Measurements from ENCODE around the gene NOL7. TPM values are rescaled to one million over a fixed set of nuclear protein-coding genes. Genes with fewer than 3 reads are reported as not detected.
A peak's percentile ranks its signal among the peaks of the same experiment; 100 is the strongest.

Gene NOL7
- total RNA-seq, 1 donor from 2014 or later = 49.1 TPM

DNA sequence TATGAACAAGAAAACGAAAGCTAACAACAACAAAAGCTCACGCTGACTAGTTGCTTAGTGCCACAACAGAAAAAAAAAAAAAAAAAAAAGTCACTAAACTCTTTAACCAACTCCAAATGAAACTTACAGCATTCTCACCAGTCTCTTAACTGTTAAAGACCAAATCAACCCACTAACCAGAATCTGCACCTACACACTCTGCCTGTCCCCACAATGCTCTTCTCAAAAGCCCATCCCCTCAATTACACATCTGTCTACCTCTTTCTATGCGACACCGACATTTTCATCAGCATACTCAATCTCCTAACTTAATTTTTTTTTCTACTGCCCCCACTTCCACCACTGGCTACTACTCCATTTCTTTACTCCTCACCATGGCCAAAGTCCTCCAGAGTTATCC, 34.3 kb downstream of the NOL7 start:
- Mint-ChIP-seq H3K4me1 (ENCODE audit: low read depth) (peaks cover 24% of the 10 kb centered on the region), H3K4me3 (ENCODE audit: unreplicated experiment) (no peak overlapping the region), H3K27me3 (ENCODE audit: low read depth) (no peaks in the 10 kb centered on the region), H3K9me3 (ENCODE audit: low read depth) (no peaks in the 10 kb centered on the region), H3K27ac (ENCODE audit: unreplicated experiment) (peak overlapping the region; percentile 3), H3K36me3 (ENCODE audit: low read depth) (peaks cover 18% of the 10 kb centered on the region)
- TF ChIP-seq, protein P1, sequence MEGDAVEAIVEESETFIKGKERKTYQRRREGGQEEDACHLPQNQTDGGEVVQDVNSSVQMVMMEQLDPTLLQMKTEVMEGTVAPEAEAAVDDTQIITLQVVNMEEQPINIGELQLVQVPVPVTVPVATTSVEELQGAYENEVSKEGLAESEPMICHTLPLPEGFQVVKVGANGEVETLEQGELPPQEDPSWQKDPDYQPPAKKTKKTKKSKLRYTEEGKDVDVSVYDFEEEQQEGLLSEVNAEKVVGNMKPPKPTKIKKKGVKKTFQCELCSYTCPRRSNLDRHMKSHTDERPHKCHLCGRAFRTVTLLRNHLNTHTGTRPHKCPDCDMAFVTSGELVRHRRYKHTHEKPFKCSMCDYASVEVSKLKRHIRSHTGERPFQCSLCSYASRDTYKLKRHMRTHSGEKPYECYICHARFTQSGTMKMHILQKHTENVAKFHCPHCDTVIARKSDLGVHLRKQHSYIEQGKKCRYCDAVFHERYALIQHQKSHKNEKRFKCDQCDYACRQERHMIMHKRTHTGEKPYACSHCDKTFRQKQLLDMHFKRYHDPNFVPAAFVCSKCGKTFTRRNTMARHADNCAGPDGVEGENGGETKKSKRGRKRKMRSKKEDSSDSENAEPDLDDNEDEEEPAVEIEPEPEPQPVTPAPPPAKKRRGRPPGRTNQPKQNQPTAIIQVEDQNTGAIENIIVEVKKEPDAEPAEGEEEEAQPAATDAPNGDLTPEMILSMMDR (IDR thresholded peaks at IDR 0.05) = no peak
- DNase-seq (ENCODE audit: low spot score) = no peak

- no peaks in the 10 kb centered on the region for H3K27me3 Mint-ChIP-seq (ENCODE audit: low read depth)
- H3K36me3 Mint-ChIP-seq (ENCODE audit: low read depth) = peaks cover 17% of the 10 kb centered on the region
- TF ChIP-seq, protein P1 (IDR thresholded peaks at IDR 0.05) = no peak
- H3K4me1 Mint-ChIP-seq (ENCODE audit: low read depth) = peaks cover 16% of the 10 kb centered on the region
- H3K9me3 Mint-ChIP-seq (ENCODE audit: low read depth) = no peaks in the 10 kb centered on the region
- H3K4me3 Mint-ChIP-seq (ENCODE audit: unreplicated experiment) = no peak overlapping the region
- DNase-seq (ENCODE audit: low spot score) = no peak
- no peak overlapping the region for H3K27ac Mint-ChIP-seq (ENCODE audit: unreplicated experiment)
Measured at GRCh38 chr6:13653296-13653695, 38.2 kb downstream of the NOL7 start.

DNA sequence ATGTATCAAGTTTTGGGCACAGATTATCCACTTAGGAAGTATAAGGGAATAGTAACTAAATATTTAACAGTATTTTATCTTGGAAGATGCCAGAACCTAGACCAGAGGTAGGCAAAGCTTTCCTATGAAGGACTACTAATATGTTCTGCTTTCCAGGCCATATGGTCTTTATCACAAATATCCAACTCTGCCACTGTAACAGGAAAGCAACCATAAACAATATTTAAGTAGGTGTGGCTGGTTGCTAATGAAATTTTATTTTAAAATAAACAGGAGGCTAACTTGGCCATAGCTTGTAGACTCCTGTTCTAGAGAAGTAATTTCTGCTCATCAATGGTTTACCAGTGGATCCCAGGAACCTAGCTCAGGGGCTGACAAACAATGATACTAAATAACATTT, 39.4 kb downstream of the NOL7 start:
- Mint-ChIP-seq H3K36me3 (ENCODE audit: low read depth) (peaks cover 14% of the 10 kb centered on the region), H3K4me1 (ENCODE audit: low read depth) (peaks cover 27% of the 10 kb centered on the region), H3K27me3 (ENCODE audit: low read depth) (no peaks in the 10 kb centered on the region), H3K4me3 (ENCODE audit: unreplicated experiment) (no peak overlapping the region), H3K9me3 (ENCODE audit: low read depth) (no peaks in the 10 kb centered on the region), H3K27ac (ENCODE audit: unreplicated experiment) (no peak overlapping the region)
- TF ChIP-seq, protein P1 (IDR thresholded peaks at IDR 0.05) = no peak
- no peak for DNase-seq (ENCODE audit: low spot score)

- Mint-ChIP-seq H3K27ac (ENCODE audit: unreplicated experiment) (no peak overlapping the region), H3K4me3 (ENCODE audit: unreplicated experiment) (no peak overlapping the region), H3K27me3 (ENCODE audit: low read depth) (no peaks in the 10 kb centered on the region), H3K9me3 (ENCODE audit: low read depth) (no peaks in the 10 kb centered on the region), H3K36me3 (ENCODE audit: low read depth) (peaks cover 8% of the 10 kb centered on the region), H3K4me1 (ENCODE audit: low read depth) (peaks cover 37% of the 10 kb centered on the region)
- TF ChIP-seq, protein P1 (IDR thresholded peaks at IDR 0.05) = no peak
- DNase-seq (ENCODE audit: low spot score) = no peak
Measured at GRCh38 chr6:13655700-13656099, 40.6 kb downstream of the NOL7 start.

DNA sequence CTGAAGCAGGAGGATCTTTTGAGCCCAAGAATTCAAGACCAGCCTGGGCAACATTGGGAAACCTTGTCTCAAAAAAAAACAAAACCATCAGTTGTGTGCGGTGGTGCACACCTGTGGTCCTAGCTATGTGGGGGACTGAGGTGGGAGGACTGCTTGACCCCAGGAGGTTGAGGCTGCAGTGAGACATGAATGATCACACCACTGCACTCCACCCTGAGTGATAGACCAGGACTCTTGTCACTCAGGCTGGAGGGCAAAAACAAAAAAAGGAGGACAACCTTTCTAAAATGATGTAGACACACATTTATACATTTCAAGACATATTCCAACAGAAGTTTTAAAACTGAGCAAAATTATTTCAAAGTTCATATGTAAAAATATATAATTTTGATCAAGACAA, 45.1 kb downstream of the NOL7 start:
- H3K27me3 Mint-ChIP-seq (ENCODE audit: low read depth) = no peaks in the 10 kb centered on the region
- peak overlapping the region; percentile 18 for H3K27ac Mint-ChIP-seq (ENCODE audit: unreplicated experiment)
- H3K4me3 Mint-ChIP-seq (ENCODE audit: unreplicated experiment) = no peak overlapping the region
- no peak for DNase-seq (ENCODE audit: low spot score)
- H3K4me1 Mint-ChIP-seq (ENCODE audit: low read depth) = peaks cover 65% of the 10 kb centered on the region
- no peaks in the 10 kb centered on the region for H3K9me3 Mint-ChIP-seq (ENCODE audit: low read depth)
- TF ChIP-seq, protein P1 (IDR thresholded peaks at IDR 0.05) = no peak
- peaks cover 3% of the 10 kb centered on the region for H3K36me3 Mint-ChIP-seq (ENCODE audit: low read depth)

Data from chondrocyte (in vitro differentiated cells).